Measurements from ENCODE around the gene KLF3. TPM values are rescaled to one million over a fixed set of nuclear protein-coding genes. Genes with fewer than 3 reads are reported as not detected.

KLF3 gene
- total and polyA plus RNA-seq, 2 of the 8 experiments (the other 6 are each of a cell fraction or from before 2014, with no cell fraction given), result 8.0 to 14.9 TPM

DNA sequence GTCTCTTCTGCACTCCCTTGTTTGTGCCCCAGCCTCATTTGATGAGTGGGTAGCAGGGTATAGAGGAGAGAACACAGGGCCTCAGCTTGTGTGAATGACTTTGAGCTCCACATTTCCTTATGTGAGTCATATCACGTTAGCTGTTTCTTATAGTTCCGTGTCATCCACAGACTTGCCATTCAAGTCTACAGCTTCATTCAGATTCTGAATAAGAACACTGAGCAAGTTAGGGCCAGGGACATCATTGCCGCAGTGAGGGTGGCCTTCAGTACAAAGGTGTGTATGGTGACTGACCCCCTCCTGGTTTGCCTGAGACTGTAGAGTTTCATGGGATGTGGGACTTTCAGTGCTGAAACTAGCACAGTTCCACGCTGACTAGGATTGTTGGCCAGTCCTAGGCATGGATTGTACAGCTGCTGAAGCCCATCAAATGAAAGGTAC lies 23.6 kb downstream of the KLF3 start:
- Histone ChIP-seq H3K4me3 (ENCODE audit: extremely low read depth in 1 of 4, insufficient read depth in 2 of 4, low read depth in 3 of 4, low read length in 4 of 4) (no peak overlapping the region), H3K27ac (ENCODE audit: low read depth, low read length) (no peak overlapping the region), H3K36me3 (ENCODE audit: control insufficient read depth in 2 of 4, insufficient read depth in 4 of 4, low read length in 3 of 4) (peaks cover 0 to 38% (median 26%) of the 10 kb centered on the region in 4 experiments; a peak in 7 of 8 replicates), H3K79me1 (ENCODE audit: low read depth, low read length) (no peaks in the 10 kb centered on the region; the same call in 1 of the 2 replicates), H4K20me1 (replicated peaks in 1 of 2; ENCODE audit: control insufficient read depth in 1 of 2, insufficient read depth in 2 of 2, low read length in 2 of 2) (peaks cover 0 to 9% of the 10 kb centered on the region in 2 experiments), H4K8ac (ENCODE audit: extremely low read depth, insufficient read depth, low read length) (no peak overlapping the region), H2BK20ac (ENCODE audit: low read length) (no peak overlapping the region), H2BK5ac (ENCODE audit: low read depth, low read length) (no peak overlapping the region), H3K79me2 (ENCODE audit: control insufficient read depth in 1 of 2, insufficient read depth in 2 of 2, low read length in 2 of 2) (peaks cover 0 to 8% of the 10 kb centered on the region in 2 experiments; a peak in 2 of 4 replicates), H2BK15ac (ENCODE audit: low read length) (no peak overlapping the region), H3K9ac (replicated peaks in 1 of 4; ENCODE audit: extremely low read depth in 1 of 4, low read depth in 3 of 4, low read length in 3 of 4) (no peak overlapping the region), H4K5ac (ENCODE audit: insufficient read length, low read depth, low read length) (no peak overlapping the region), H4K91ac (replicated peaks; ENCODE audit: insufficient read length, low read length) (no peak overlapping the region), H3K23me2 (ENCODE audit: low read depth, low read length) (no peaks in the 10 kb centered on the region; the same call in 1 of the 2 replicates), H3K27me3 (replicated peaks in 1 of 4; ENCODE audit: control insufficient read depth in 3 of 4, extremely low read depth in 1 of 4, insufficient read depth in 3 of 4, low read length in 3 of 4) (no peaks in the 10 kb centered on the region), H2AK5ac (ENCODE audit: low read depth, low read length) (no peak overlapping the region), H3K23ac (ENCODE audit: insufficient read length) (no peak overlapping the region), H3K4me1 (replicated peaks in 1 of 4; ENCODE audit: control insufficient read depth in 3 of 4, insufficient read depth in 4 of 4, low read length in 3 of 4) (no peaks in the 10 kb centered on the region), H3K4me2 (ENCODE audit: insufficient read depth in 1 of 2, low read depth in 2 of 2, low read length in 2 of 2) (no peak overlapping the region), H3K4ac (replicated peaks; ENCODE audit: insufficient read length, low read depth, low read length) (no peak overlapping the region), H3K18ac (ENCODE audit: extremely low read depth, low read length) (no peak overlapping the region), H3K14ac (ENCODE audit: insufficient read length) (no peak overlapping the region), H2BK120ac (replicated peaks; ENCODE audit: low read depth, low read length) (no peak overlapping the region), H2BK12ac (ENCODE audit: low read depth, low read length) (no peak overlapping the region), H2AFZ (ENCODE audit: low read length) (no peak overlapping the region), H3K56ac (replicated peaks; ENCODE audit: insufficient read length, low read depth, low read length) (no peak overlapping the region), H3K9me3 (ENCODE audit: insufficient read depth in 2 of 2, low read depth in 1 of 2, low read length in 1 of 2) (no peaks in the 10 kb centered on the region)
- ChIA-PET POLR2A (ENCODE audit: partially characterized antibody) (no interaction called here), CTCF (ENCODE audit: partially characterized antibody) (interaction anchor here (0.9 to 2.4 kb wide), 3 partner anchors 12 to 377 kb away, joined by 3 to 11 read pairs (median 8); no protein-coding TSS in a partner anchor)
- 93% methylated on average over 4 of the region's 4 CpGs; no CpG with 5 or more reads in 1 of the 2 experiments for WGBS, 2 experiments (ENCODE audit: extremely low coverage in 1 of 2, insufficient coverage in 1 of 2, insufficient read length in 1 of 2, insufficient replicate concordance in 2 of 2, low coverage in 1 of 2, low lambda C conversion rate in 2 of 2, missing lambda C conversion rate in 1 of 2)
- FAIRE-seq (no peak), DNase-seq (ENCODE audit: low read depth in 1 of 2, low spot score in 2 of 2) (no peak)
- TF ChIP-seq ASH2L (IDR thresholded peaks at IDR 0.05; ENCODE audit: low read length), result no peak
- TF ChIP-seq RAD21 (IDR thresholded peaks at IDR 0.05 in 1 of 2, conservative IDR thresholded peaks at IDR 0.05 in 1 of 2; ENCODE audit: low read depth in 2 of 2, low read length in 2 of 2), result no peak
- TF ChIP-seq RNF2 (IDR thresholded peaks at IDR 0.05; ENCODE audit: borderline replicate concordance, low read depth, low read length, missing control alignments, poor library complexity, severe bottlenecking), result no peak
- TF ChIP-seq NANOG (IDR thresholded peaks at IDR 0.05; ENCODE audit: insufficient read depth, low read depth, low read length, poor library complexity, severe bottlenecking), result no peak
- no peak for TF ChIP-seq RBBP5 (IDR thresholded peaks at IDR 0.05; ENCODE audit: borderline replicate concordance, low read depth, low read length)
- no peak for TF ChIP-seq CREB1 (IDR thresholded peaks at IDR 0.05)
- TF ChIP-seq POU5F1 (IDR thresholded peaks at IDR 0.05; ENCODE audit: low read depth, low read length), result no peak
- TF ChIP-seq EP300 (IDR thresholded peaks at IDR 0.05; ENCODE audit: borderline replicate concordance in 1 of 2, low read depth in 2 of 2, low read length in 2 of 2), result no peak
- TF ChIP-seq, protein P1, sequence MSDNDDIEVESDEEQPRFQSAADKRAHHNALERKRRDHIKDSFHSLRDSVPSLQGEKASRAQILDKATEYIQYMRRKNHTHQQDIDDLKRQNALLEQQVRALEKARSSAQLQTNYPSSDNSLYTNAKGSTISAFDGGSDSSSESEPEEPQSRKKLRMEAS (IDR thresholded peaks at IDR 0.05), result no peak
- TF ChIP-seq JUN (IDR thresholded peaks at IDR 0.05; ENCODE audit: low read depth, low read length), result no peak
- no peak for TF ChIP-seq SP4 (IDR thresholded peaks at IDR 0.05; ENCODE audit: low read length)
- TF ChIP-seq, protein P2, sequence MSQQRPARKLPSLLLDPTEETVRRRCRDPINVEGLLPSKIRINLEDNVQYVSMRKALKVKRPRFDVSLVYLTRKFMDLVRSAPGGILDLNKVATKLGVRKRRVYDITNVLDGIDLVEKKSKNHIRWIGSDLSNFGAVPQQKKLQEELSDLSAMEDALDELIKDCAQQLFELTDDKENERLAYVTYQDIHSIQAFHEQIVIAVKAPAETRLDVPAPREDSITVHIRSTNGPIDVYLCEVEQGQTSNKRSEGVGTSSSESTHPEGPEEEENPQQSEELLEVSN (IDR thresholded peaks at IDR 0.05), result no peak
